WTC11 (cell line): ENCODE results near the gene RFX8. TPM values are rescaled to one million over a fixed set of nuclear protein-coding genes. Genes with fewer than 3 reads are reported as not detected.
"Not testable (repeated sequence)": the region's sequence is repeated elsewhere in the genome, so short reads cannot be mapped to it uniquely, and the experiment has no call there.

ENCODE experiments used
- ATAC-seq: fragments of 200-7000 bp; cut with Tn5 transposase; 2 replicates; pipeline ENCODE4 v1.10.0; 2021; ENCODE audit warnings: mild to moderate bottlenecking, moderate library complexity
- CTCF ChIA-PET: fragments of 300-600 bp; sonication (Branson Sonifier 250); formaldehyde crosslinking; loops from one replicate; lab custom pipeline; 2021; ENCODE audit warnings: antibody characterized with exemption; lab: Charles Lee
- POLR2A ChIA-PET: fragments of 350-600 bp; sonication (Branson Sonifier 250); formaldehyde crosslinking; loops from one replicate; lab custom pipeline; 2021; ENCODE audit warnings: antibody characterized with exemption; lab: Charles Lee
- DNase-seq: peaks from one replicate; pipeline ENCODE4 v3.0.0; 2021; ENCODE audit warnings: low spot score
- H3K27ac Mint-ChIP-seq: 2 replicates; pipeline ENCODE4 v1.8.0; 2021; ENCODE audit warnings: mixed read lengths
- H3K27me3 Mint-ChIP-seq: 2 replicates; pipeline ENCODE4 v1.8.0; 2021; ENCODE audit warnings: low read depth, mild to moderate bottlenecking, moderate library complexity, mixed read lengths
- H3K36me3 Mint-ChIP-seq: 2 replicates; pipeline ENCODE4 v1.8.0; 2021; ENCODE audit warnings: mixed read lengths
- H3K4me1 Mint-ChIP-seq: 2 replicates; pipeline ENCODE4 v1.8.0; 2022; ENCODE audit warnings: mixed read lengths
- H3K4me3 Mint-ChIP-seq: 2 replicates; pipeline ENCODE4 v1.8.0; 2021; ENCODE audit warnings: mild to moderate bottlenecking, moderate library complexity, mixed read lengths
- H3K9me3 Mint-ChIP-seq: 2 replicates; pipeline ENCODE4 v1.8.0; 2021; ENCODE audit warnings: mixed read lengths
- ATF1 ChIP-seq: sonication (generic); formaldehyde crosslinking; IDR thresholded peaks from 2 replicates; pipeline ENCODE4 v1.8.1; 2023; ENCODE audit warnings: mild to moderate bottlenecking, moderate library complexity, missing genetic modification reagents
- CBFB ChIP-seq: sonication (generic); formaldehyde crosslinking; IDR thresholded peaks from 2 replicates; pipeline ENCODE4 v1.8.1; 2022; ENCODE audit warnings: mild to moderate bottlenecking, low read depth, missing genetic modification reagents
- CREB1 ChIP-seq: sonication (generic); formaldehyde crosslinking; IDR thresholded peaks from 2 replicates; pipeline ENCODE4 v1.8.0; 2023; ENCODE audit warnings: mild to moderate bottlenecking, missing genetic modification reagents
- FOXJ3 ChIP-seq: sonication (generic); formaldehyde crosslinking; IDR thresholded peaks from 2 replicates; pipeline ENCODE4 v1.9.0; 2021; ENCODE audit warnings: missing genetic modification reagents, mild to moderate bottlenecking, borderline replicate concordance
- JAZF1 ChIP-seq: fragments of 250-450 bp; sonication (Bioruptor Pico); IDR thresholded peaks from 2 replicates; pipeline ENCODE4 v1.9.0; 2021; ENCODE audit warnings: moderate library complexity, mild to moderate bottlenecking, inconsistent platforms
- KAT7 ChIP-seq: sonication (generic); formaldehyde crosslinking; IDR thresholded peaks from 2 replicates; pipeline ENCODE4 v1.8.1; 2023; ENCODE audit warnings: missing genetic modification reagents, mild to moderate bottlenecking, borderline replicate concordance
- RORB ChIP-seq: fragments of 250-450 bp; sonication (Bioruptor Pico); IDR thresholded peaks from 2 replicates; pipeline ENCODE4 v1.9.0; 2021; ENCODE audit warnings: mild to moderate bottlenecking
- SMAD3 ChIP-seq: sonication (generic); formaldehyde crosslinking; IDR thresholded peaks from 2 replicates; pipeline ENCODE4 v1.8.0; 2022; ENCODE audit warnings: missing genetic modification reagents, mild to moderate bottlenecking, borderline replicate concordance
- TP53 ChIP-seq: sonication (generic); formaldehyde crosslinking; IDR thresholded peaks from 2 replicates; pipeline ENCODE4 v1.8.1; 2023; ENCODE audit warnings: mild to moderate bottlenecking, missing genetic modification reagents
- ZBTB21 ChIP-seq: sonication (generic); formaldehyde crosslinking; IDR thresholded peaks from 2 replicates; pipeline ENCODE4 v1.8.1; 2023; ENCODE audit warnings: mild to moderate bottlenecking, missing genetic modification reagents, borderline replicate concordance
- ZNF121 ChIP-seq: sonication (generic); formaldehyde crosslinking; IDR thresholded peaks from 2 replicates; pipeline ENCODE4 v1.8.0; 2023; ENCODE audit warnings: missing genetic modification reagents
- ZNF138 ChIP-seq: sonication (generic); formaldehyde crosslinking; conservative IDR thresholded peaks from 2 replicates; pipeline ENCODE4 v1.8.1; 2022; ENCODE audit warnings: mild to moderate bottlenecking, moderate library complexity, missing genetic modification reagents
- ZNF317 ChIP-seq: sonication (generic); formaldehyde crosslinking; IDR thresholded peaks from 2 replicates; pipeline ENCODE4 v1.8.1; 2023; ENCODE audit warnings: low read depth, mild to moderate bottlenecking, moderate library complexity, missing genetic modification reagents, borderline replicate concordance
- total RNA-seq: library from RNA; stranded (reverse); gene quantifications from 3 replicates; pipeline ENCODE4 v1.2.3, GENCODE V29; 2021
- TF ChIP-seq, protein P1 (sequence below): fragments of 250-450 bp; sonication (Bioruptor Pico); conservative IDR thresholded peaks from 2 replicates; pipeline ENCODE4 v1.9.0; 2021; ENCODE audit warnings: mild to moderate bottlenecking
- TF ChIP-seq, protein P2 (sequence below): fragments of 250-450 bp; sonication (Bioruptor Pico); IDR thresholded peaks from 2 replicates; pipeline ENCODE4 v1.9.0; 2021; ENCODE audit warnings: mild to moderate bottlenecking
- TF ChIP-seq, protein P3 (sequence below): sonication (generic); formaldehyde crosslinking; IDR thresholded peaks from 2 replicates; pipeline ENCODE4 v1.8.0; 2023; ENCODE audit warnings: mild to moderate bottlenecking, missing genetic modification reagents
- TF ChIP-seq, protein P4 (sequence below): fragments of 250-450 bp; sonication (Bioruptor Pico); IDR thresholded peaks from 2 replicates; pipeline ENCODE4 v1.9.0; 2021; ENCODE audit warnings: moderate library complexity, mild to moderate bottlenecking, inconsistent platforms, borderline replicate concordance
- TF ChIP-seq, protein P5 (sequence below): sonication (generic); formaldehyde crosslinking; IDR thresholded peaks from 2 replicates; pipeline ENCODE4 v1.8.1; 2023; ENCODE audit warnings: mild to moderate bottlenecking, missing genetic modification reagents
- TF ChIP-seq, protein P6 (sequence below): sonication (generic); formaldehyde crosslinking; conservative IDR thresholded peaks from 2 replicates; pipeline ENCODE4 v1.8.1; 2022; ENCODE audit warnings: mild to moderate bottlenecking, missing genetic modification reagents
- TF ChIP-seq, protein P7 (sequence below): sonication (generic); formaldehyde crosslinking; IDR thresholded peaks from 2 replicates; pipeline ENCODE4 v1.8.0; 2023; ENCODE audit warnings: missing genetic modification reagents

RFX8 gene
- total RNA-seq, 1 experiment from 2014 or later: 0.28 TPM

DNA sequence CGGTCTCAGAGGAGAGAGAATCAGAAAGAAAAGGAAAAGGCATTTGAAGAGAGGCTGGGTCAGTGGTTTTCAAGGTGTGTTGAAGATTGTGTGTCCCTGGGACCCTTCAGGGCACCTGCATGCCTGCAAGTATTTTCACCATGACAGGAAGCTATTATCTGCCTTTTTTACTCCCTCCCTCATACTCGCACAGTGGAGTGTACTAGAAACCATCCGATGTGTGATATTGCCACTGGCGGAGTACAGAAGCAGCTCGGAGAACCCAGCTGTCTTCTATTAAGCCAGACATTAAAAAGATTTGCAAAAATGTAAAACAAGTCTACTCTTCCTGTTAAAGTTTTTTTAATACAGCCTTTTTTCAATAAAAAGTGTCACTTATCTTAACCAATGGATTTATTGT is 33.7 kb upstream of the RFX8 start:
- H3K36me3 Mint-ChIP-seq: peaks cover 7% of the 10 kb centered on the region
- H3K27ac Mint-ChIP-seq: no peak overlapping the region
- ATAC-seq (no peak), DNase-seq (no peak)
- H3K4me3 Mint-ChIP-seq: no peak overlapping the region
- H3K27me3 Mint-ChIP-seq: peaks cover 6% of the 10 kb centered on the region; the same call in 1 of the 2 replicates
- no peak for TF ChIP-seq FOXJ3
- no peak for TF ChIP-seq ZNF121 (CRISPR knock-in tag)
- no peak for TF ChIP-seq TP53 (CRISPR knock-in tag)
- TF ChIP-seq, protein P1, sequence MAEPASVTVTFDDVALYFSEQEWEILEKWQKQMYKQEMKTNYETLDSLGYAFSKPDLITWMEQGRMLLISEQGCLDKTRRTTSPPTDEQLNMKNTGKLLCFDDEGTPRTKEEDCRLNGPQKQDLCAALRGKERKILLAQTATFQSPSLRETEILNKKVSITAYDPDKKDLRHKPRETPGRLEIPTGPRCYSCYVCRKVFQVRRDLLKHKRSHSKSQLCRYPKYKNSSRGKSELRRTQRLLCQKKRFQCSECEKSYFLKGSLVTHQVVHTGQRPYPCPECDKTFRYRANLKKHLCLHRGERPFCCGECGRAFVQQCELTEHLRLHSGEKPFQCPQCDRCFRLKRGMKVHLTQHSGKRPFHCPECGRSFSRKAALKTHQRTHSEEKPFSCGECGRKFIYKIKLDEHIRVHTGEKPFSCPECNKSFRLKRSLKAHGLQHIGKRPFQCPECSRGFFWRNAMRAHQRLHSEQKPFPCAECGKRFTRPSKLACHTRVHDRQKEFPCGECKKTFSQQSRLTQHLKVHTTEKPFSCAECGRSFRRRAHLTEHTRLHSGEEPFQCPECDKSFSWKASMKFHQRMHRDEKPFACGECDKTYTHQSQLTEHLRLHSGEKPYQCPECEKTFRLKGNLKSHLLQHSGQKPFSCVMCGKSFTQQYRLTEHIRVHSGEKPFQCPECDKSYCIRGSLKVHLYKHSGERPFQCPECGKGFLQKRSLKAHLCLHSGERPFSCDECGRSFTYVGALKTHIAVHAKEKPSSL (CRISPR knock-in tag): no peak
- TF ChIP-seq, protein P2, sequence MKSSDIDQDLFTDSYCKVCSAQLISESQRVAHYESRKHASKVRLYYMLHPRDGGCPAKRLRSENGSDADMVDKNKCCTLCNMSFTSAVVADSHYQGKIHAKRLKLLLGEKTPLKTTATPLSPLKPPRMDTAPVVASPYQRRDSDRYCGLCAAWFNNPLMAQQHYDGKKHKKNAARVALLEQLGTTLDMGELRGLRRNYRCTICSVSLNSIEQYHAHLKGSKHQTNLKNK (CRISPR knock-in tag): no peak
- no peak for TF ChIP-seq ZNF317 (CRISPR knock-in tag)
- TF ChIP-seq, protein P3, sequence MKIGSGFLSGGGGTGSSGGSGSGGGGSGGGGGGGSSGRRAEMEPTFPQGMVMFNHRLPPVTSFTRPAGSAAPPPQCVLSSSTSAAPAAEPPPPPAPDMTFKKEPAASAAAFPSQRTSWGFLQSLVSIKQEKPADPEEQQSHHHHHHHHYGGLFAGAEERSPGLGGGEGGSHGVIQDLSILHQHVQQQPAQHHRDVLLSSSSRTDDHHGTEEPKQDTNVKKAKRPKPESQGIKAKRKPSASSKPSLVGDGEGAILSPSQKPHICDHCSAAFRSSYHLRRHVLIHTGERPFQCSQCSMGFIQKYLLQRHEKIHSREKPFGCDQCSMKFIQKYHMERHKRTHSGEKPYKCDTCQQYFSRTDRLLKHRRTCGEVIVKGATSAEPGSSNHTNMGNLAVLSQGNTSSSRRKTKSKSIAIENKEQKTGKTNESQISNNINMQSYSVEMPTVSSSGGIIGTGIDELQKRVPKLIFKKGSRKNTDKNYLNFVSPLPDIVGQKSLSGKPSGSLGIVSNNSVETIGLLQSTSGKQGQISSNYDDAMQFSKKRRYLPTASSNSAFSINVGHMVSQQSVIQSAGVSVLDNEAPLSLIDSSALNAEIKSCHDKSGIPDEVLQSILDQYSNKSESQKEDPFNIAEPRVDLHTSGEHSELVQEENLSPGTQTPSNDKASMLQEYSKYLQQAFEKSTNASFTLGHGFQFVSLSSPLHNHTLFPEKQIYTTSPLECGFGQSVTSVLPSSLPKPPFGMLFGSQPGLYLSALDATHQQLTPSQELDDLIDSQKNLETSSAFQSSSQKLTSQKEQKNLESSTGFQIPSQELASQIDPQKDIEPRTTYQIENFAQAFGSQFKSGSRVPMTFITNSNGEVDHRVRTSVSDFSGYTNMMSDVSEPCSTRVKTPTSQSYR (CRISPR knock-in tag): no peak
- TF ChIP-seq KAT7: no peak
- ChIA-PET POLR2A (no interaction called here), CTCF (interaction anchor here (1.1 kb wide), 1 partner anchor 10 kb away, joined by 3 read pairs; no protein-coding TSS in a partner anchor)
- H3K9me3 Mint-ChIP-seq: peaks cover 11% of the 10 kb centered on the region
- no peaks in the 10 kb centered on the region for H3K4me1 Mint-ChIP-seq

DNA sequence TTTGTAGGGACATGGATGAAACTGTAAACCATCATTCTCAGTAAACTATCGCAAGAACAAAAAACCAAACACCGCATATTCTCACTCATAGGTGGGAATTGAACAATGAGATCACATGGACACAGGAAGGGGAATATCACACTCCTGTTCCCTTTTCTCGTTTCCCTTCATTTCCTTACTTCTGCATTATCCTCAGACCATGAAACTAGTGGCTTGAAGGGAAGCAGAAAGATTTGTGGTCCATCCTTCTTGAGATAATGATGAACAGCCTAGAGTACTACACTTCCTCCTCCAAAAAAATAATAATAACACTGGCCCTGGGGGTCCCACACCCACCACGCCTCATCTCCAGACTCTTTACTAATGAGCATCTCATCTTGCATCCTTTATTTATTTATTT is 30.4 kb upstream of the RFX8 start:
- CTCF ChIA-PET, H3K36me3 Mint-ChIP-seq, H3K27me3 Mint-ChIP-seq, ATAC-seq, H3K4me3 Mint-ChIP-seq, H3K4me1 Mint-ChIP-seq, H3K27ac Mint-ChIP-seq, H3K9me3 Mint-ChIP-seq, POLR2A ChIA-PET, DNase-seq: not testable (repeated sequence)

DNA sequence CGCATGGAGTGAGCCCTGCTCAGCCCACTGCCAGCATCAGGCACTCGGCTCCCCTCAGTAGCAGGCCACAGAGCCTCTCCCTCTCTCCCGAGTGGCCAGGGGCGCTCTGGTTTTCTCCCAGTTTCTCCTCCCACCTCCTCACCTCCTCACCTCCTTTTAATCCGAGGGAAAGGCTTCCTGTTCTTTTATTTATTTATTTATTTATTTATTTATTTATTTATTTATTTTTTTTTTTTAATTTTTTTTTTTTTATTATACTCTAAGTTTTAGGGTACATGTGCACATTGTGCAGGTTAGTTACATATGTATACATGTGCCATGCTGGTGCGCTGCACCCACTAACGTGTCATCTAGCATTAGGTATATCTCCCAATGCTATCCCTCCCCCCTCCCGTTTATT is 29.8 kb upstream of the RFX8 start:
- H3K4me3 Mint-ChIP-seq, H3K27me3 Mint-ChIP-seq, H3K4me1 Mint-ChIP-seq, H3K9me3 Mint-ChIP-seq, DNase-seq, H3K36me3 Mint-ChIP-seq, H3K27ac Mint-ChIP-seq, CTCF ChIA-PET, ATAC-seq, POLR2A ChIA-PET: not testable (repeated sequence)

DNA sequence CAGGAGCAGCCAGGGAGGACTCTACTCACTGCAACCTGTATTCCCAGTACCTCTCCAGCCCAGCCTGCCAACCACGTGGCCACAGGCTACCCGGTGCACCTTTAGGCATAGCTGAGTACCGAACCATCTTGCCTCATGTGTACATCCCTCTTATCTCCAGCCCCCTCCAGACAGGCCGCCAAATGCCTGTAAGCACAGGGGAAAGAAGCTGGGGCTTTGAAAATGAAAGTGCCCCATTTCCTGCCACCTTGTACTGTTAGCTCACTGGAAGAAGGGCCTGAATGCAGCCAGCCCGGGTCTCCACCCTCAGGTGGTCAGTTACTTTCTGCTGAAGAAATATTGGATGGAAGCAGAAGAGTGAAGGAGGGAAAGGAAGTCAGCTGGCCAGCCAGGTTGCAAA is 27.2 kb upstream of the RFX8 start:
- ATAC-seq (no peak), DNase-seq (no peak)
- no peaks in the 10 kb centered on the region for H3K36me3 Mint-ChIP-seq
- no peaks in the 10 kb centered on the region for H3K9me3 Mint-ChIP-seq
- no peaks in the 10 kb centered on the region for H3K27me3 Mint-ChIP-seq
- H3K27ac Mint-ChIP-seq: no peak overlapping the region
- no peaks in the 10 kb centered on the region for H3K4me1 Mint-ChIP-seq
- ChIA-PET POLR2A (no interaction called here), CTCF (interaction anchor here (2.0 kb wide), 1 partner anchor 314 kb away, joined by 4 read pairs; no protein-coding TSS in a partner anchor)
- no peak overlapping the region for H3K4me3 Mint-ChIP-seq
- TF ChIP-seq ZBTB21 (CRISPR knock-in tag) (no peak), CREB1 (no peak), ATF1 (CRISPR knock-in tag) (no peak), SMAD3 (no peak), RORB (CRISPR knock-in tag) (no peak), TP53 (CRISPR knock-in tag) (no peak), JAZF1 (CRISPR knock-in tag) (no peak), CBFB (CRISPR knock-in tag) (no peak), ZNF138 (CRISPR knock-in tag) (no peak)
- TF ChIP-seq, protein P4, sequence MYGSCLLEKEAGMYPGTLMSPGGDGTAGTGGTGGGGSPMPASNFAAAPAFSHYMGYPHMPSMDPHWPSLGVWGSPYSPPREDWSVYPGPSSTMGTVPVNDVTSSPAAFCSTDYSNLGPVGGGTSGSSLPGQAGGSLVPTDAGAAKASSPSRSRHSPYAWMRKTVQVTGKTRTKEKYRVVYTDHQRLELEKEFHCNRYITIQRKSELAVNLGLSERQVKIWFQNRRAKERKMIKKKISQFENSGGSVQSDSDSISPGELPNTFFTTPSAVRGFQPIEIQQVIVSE (CRISPR knock-in tag): no peak
- TF ChIP-seq, protein P5, sequence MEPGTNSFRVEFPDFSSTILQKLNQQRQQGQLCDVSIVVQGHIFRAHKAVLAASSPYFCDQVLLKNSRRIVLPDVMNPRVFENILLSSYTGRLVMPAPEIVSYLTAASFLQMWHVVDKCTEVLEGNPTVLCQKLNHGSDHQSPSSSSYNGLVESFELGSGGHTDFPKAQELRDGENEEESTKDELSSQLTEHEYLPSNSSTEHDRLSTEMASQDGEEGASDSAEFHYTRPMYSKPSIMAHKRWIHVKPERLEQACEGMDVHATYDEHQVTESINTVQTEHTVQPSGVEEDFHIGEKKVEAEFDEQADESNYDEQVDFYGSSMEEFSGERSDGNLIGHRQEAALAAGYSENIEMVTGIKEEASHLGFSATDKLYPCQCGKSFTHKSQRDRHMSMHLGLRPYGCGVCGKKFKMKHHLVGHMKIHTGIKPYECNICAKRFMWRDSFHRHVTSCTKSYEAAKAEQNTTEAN: no peak
- TF ChIP-seq, protein P6, sequence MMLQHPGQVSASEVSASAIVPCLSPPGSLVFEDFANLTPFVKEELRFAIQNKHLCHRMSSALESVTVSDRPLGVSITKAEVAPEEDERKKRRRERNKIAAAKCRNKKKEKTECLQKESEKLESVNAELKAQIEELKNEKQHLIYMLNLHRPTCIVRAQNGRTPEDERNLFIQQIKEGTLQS (CRISPR knock-in tag): no peak
- TF ChIP-seq, protein P7, sequence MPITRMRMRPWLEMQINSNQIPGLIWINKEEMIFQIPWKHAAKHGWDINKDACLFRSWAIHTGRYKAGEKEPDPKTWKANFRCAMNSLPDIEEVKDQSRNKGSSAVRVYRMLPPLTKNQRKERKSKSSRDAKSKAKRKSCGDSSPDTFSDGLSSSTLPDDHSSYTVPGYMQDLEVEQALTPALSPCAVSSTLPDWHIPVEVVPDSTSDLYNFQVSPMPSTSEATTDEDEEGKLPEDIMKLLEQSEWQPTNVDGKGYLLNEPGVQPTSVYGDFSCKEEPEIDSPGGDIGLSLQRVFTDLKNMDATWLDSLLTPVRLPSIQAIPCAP (CRISPR knock-in tag): no peak
